Neuronal stem cell (in vitro differentiated cells): ENCODE measurements around the gene TESMIN.

ENCODE experiments used
- DNase-seq: peaks from one replicate; pipeline ENCODE4 v3.0.0-alpha.2; 2013; ENCODE audit warnings: low spot score
- H2AFZ ChIP-seq: one replicate; pipeline ENCODE4 v1.6.1; 2013; ENCODE audit warnings: mild to moderate bottlenecking, low read length, inconsistent platforms
- H2AK5ac ChIP-seq: 2 replicates; pipeline ENCODE4 v1.6.1; 2013; ENCODE audit warnings: low read depth, mild to moderate bottlenecking, inconsistent platforms, low read length, moderate library complexity, mixed read lengths
- H2BK120ac ChIP-seq: 2 replicates; pipeline ENCODE4 v1.6.1; 2013; ENCODE audit warnings: low read depth, mild to moderate bottlenecking, inconsistent platforms, low read length, moderate library complexity, mixed read lengths
- H2BK12ac ChIP-seq: one replicate; pipeline ENCODE4 v1.6.1; 2013; ENCODE audit warnings: low read length, inconsistent platforms
- H2BK15ac ChIP-seq: 2 replicates; pipeline ENCODE4 v1.6.1; 2013; ENCODE audit warnings: mild to moderate bottlenecking, low read length, inconsistent platforms, mixed read lengths
- H2BK5ac ChIP-seq: one replicate; pipeline ENCODE4 v1.6.1; 2013; ENCODE audit warnings: inconsistent platforms, mild to moderate bottlenecking, low read length, moderate library complexity
- H3K14ac ChIP-seq: one replicate; pipeline ENCODE4 v1.6.1; 2013; ENCODE audit warnings: low read length, inconsistent platforms
- H3K18ac ChIP-seq: 2 replicates; pipeline ENCODE4 v1.6.1; 2013; ENCODE audit warnings: low read length, inconsistent platforms
- H3K23ac ChIP-seq: 2 replicates; pipeline ENCODE4 v1.6.1; 2013; ENCODE audit warnings: low read depth, mild to moderate bottlenecking, mixed read lengths, low read length, inconsistent platforms; ENCODE audit not compliant: poor library complexity
- H3K27ac ChIP-seq: replicated peaks from 3 replicates; pipeline ENCODE4 v1.5.1; 2013; ENCODE audit warnings: low read length, inconsistent platforms
- H3K27me3 ChIP-seq, 3 experiments: 2 replicates each; pipeline ENCODE4 v1.6.1; 2013; ENCODE audit warnings: low read length in 3 of 3, mild to moderate bottlenecking in 2 of 3, inconsistent platforms in 1 of 3, low read depth in 1 of 3, mixed read lengths in 1 of 3, moderate library complexity in 1 of 3; ENCODE audit not compliant: control insufficient read depth in 3 of 3, insufficient read depth in 3 of 3
- H3K36me3 ChIP-seq, 2 donors: replicated peaks in 1 of 2; 2 replicates each; pipeline ENCODE4 v1.6.1; 2013; ENCODE audit warnings: low read length in 2 of 2; ENCODE audit not compliant: control insufficient read depth in 2 of 2, insufficient read depth in 2 of 2
- H3K4ac ChIP-seq: 2 replicates; pipeline ENCODE4 v1.6.1; 2013; ENCODE audit warnings: inconsistent platforms, mild to moderate bottlenecking, low read length, moderate library complexity
- H3K4me1 ChIP-seq, 2 donors: 1 replicate in 1 of 2; 2 replicates in 1 of 2; pipeline ENCODE4 v1.6.1; 2013; ENCODE audit warnings: low read length in 2 of 2, low read depth in 1 of 2; ENCODE audit not compliant: control insufficient read depth in 2 of 2, insufficient read depth in 1 of 2
- H3K4me2 ChIP-seq: one replicate; pipeline ENCODE4 v1.6.1; 2013; ENCODE audit warnings: mild to moderate bottlenecking, low read length, inconsistent platforms; ENCODE audit not compliant: insufficient read depth, poor library complexity, severe bottlenecking
- H3K4me3 ChIP-seq, 2 donors: 2 replicates each; pipeline ENCODE4 v1.5.1; 2013; ENCODE audit warnings: low read length in 2 of 2, mild to moderate bottlenecking in 2 of 2, inconsistent platforms in 1 of 2, moderate library complexity in 1 of 2
- H3K79me1 ChIP-seq: one replicate; pipeline ENCODE4 v1.6.1; 2013; ENCODE audit warnings: low read depth, mild to moderate bottlenecking, inconsistent platforms, low read length, moderate library complexity
- H3K9ac ChIP-seq: one replicate; pipeline ENCODE4 v1.6.1; 2013; ENCODE audit warnings: mild to moderate bottlenecking, low read depth, low read length, inconsistent platforms; ENCODE audit not compliant: poor library complexity
- H3K9me3 ChIP-seq, 2 donors: replicated peaks in 1 of 2; 2 replicates each; pipeline versions ENCODE3 to v1.6.1; 2013; ENCODE audit warnings: low read length in 2 of 2, mild to moderate bottlenecking in 2 of 2, inconsistent platforms in 1 of 2, low read depth in 1 of 2, mixed read lengths in 1 of 2, moderate library complexity in 1 of 2; ENCODE audit not compliant: control insufficient read depth in 2 of 2, insufficient read depth in 1 of 2
- H4K8ac ChIP-seq: one replicate; pipeline ENCODE4 v1.6.1; 2013; ENCODE audit warnings: low read depth, mild to moderate bottlenecking, inconsistent platforms, low read length, moderate library complexity
- H4K91ac ChIP-seq: one replicate; pipeline ENCODE4 v1.6.1; 2013; ENCODE audit warnings: low read length, low read depth, mild to moderate bottlenecking, inconsistent platforms; ENCODE audit not compliant: poor library complexity
- WGBS, 2 donors: extraction: QIAGEN DNeasy Blood & Tissue Kit; methylation state at CpG; one replicate each; pipeline ENCODE4 v1.1.7; 2013; ENCODE audit warnings: missing lambda C conversion rate in 2 of 2, mixed read lengths in 1 of 2; ENCODE audit not compliant: insufficient read length in 2 of 2, insufficient replicate concordance in 1 of 2; ENCODE audit errors: extremely low coverage in 2 of 2; 5-methylcytosine and 5-hydroxymethylcytosine counted together

Gene TESMIN

GRCh38 chr11:68715456-68716122 is 35.7 kb downstream of the TESMIN start:
- no CpG with 5 or more reads among the region's 11 CpGs for WGBS, 2 donors
- no peak overlapping the region for H4K8ac ChIP-seq
- H3K27me3 ChIP-seq = peaks cover 0 to 26% (median 5%) of the 10 kb centered on the region in 3 experiments

GRCh38 chr11:68714060-68714856 is 37.1 kb downstream of the TESMIN start:
- Histone ChIP-seq H2BK15ac (no peak overlapping the region), H2BK120ac (no peak overlapping the region), H3K4me3 (no peak overlapping the region), H3K23ac (no peak overlapping the region), H3K4me1 (peaks cover 8 to 13% of the 10 kb centered on the region in 2 donors), H3K9me3 (peaks cover 3 to 5% of the 10 kb centered on the region in 2 donors), H3K18ac (no peak overlapping the region), H3K4me2 (no peak overlapping the region), H3K14ac (no peak overlapping the region), H2AFZ (no peak overlapping the region), H2BK5ac (no peak overlapping the region), H3K79me1 (no peaks in the 10 kb centered on the region), H3K27ac (no peak overlapping the region), H4K91ac (no peak overlapping the region), H3K9ac (no peak overlapping the region), H3K4ac (no peak overlapping the region), H2AK5ac (no peak overlapping the region), H3K27me3 (peaks cover 0 to 32% (median 7%) of the 10 kb centered on the region in 3 experiments), H3K36me3 (no peaks in the 10 kb centered on the region), H2BK12ac (no peak overlapping the region), H4K8ac (no peak overlapping the region)
- no peak for DNase-seq
- whole genome bisulfite sequencing, 2 donors = 100% methylated on average over 1 of the region's 23 CpGs; no CpG with 5 or more reads in 1 of the 2 donors

More at GRCh38 chr11:68715456-68716122, 35.7 kb downstream of the TESMIN start:
- H3K14ac ChIP-seq = no peak overlapping the region
- H3K18ac ChIP-seq = no peak overlapping the region
- H3K9me3 ChIP-seq = peaks cover 5 to 8% of the 10 kb centered on the region in 2 donors
- no peak overlapping the region for H2AFZ ChIP-seq
- H4K91ac ChIP-seq = no peak overlapping the region
- H3K36me3 ChIP-seq = no peaks in the 10 kb centered on the region
- H3K4me2 ChIP-seq = no peak overlapping the region
- no peak overlapping the region for H3K4ac ChIP-seq
- no peak overlapping the region for H3K9ac ChIP-seq
- no peak overlapping the region for H2BK5ac ChIP-seq
- DNase-seq = no peak
- H2BK120ac ChIP-seq = no peak overlapping the region
- no peaks in the 10 kb centered on the region for H3K79me1 ChIP-seq
- H2BK15ac ChIP-seq = no peak overlapping the region
- no peak overlapping the region for H2AK5ac ChIP-seq
- H2BK12ac ChIP-seq = no peak overlapping the region
- H3K4me1 ChIP-seq = peaks cover 3 to 11% of the 10 kb centered on the region in 2 donors
- H3K4me3 ChIP-seq = no peak overlapping the region
- no peak overlapping the region for H3K27ac ChIP-seq
- no peak overlapping the region for H3K23ac ChIP-seq

- Histone ChIP-seq H3K9me3 (peaks cover 0 to 3% of the 10 kb centered on the region in 2 donors), H2BK12ac (no peak overlapping the region), H3K27ac (no peak overlapping the region), H4K8ac (no peak overlapping the region), H2BK15ac (no peak overlapping the region), H3K14ac (peak overlapping the region; percentile 59), H3K23ac (no peak overlapping the region), H3K18ac (no peak overlapping the region), H3K4ac (no peak overlapping the region), H3K27me3 (peaks cover 0 to 38% (median 13%) of the 10 kb centered on the region in 3 experiments), H3K4me1 (peaks cover 15 to 22% of the 10 kb centered on the region in 2 donors), H3K79me1 (no peaks in the 10 kb centered on the region), H3K9ac (peak overlapping the region; percentile 64), H3K4me2 (no peak overlapping the region), H2AK5ac (no peak overlapping the region), H2BK5ac (no peak overlapping the region), H3K4me3 (no peak overlapping the region), H3K36me3 (no peaks in the 10 kb centered on the region), H2BK120ac (no peak overlapping the region), H2AFZ (no peak overlapping the region), H4K91ac (no peak overlapping the region)
- 100% methylated on average over 3 to 6 of the region's 8 CpGs for WGBS, 2 donors
- DNase-seq = no peak
Measured at GRCh38 chr11:68711114-68711513, 40.2 kb downstream of the TESMIN start.

- H4K8ac ChIP-seq = no peak overlapping the region
- peaks cover 0 to 41% (median 13%) of the 10 kb centered on the region in 3 experiments for H3K27me3 ChIP-seq
- no peak overlapping the region for H3K18ac ChIP-seq
- no peak overlapping the region for H2BK5ac ChIP-seq
- H3K4ac ChIP-seq = no peak overlapping the region
- peak overlapping the region; percentile 8 for H2AFZ ChIP-seq
- no peak overlapping the region for H4K91ac ChIP-seq
- no peaks in the 10 kb centered on the region for H3K36me3 ChIP-seq
- WGBS, 2 donors = no CpG with 5 or more reads among the region's 11 CpGs
- H3K9me3 ChIP-seq = peaks cover 0 to 3% of the 10 kb centered on the region in 2 donors
- H2AK5ac ChIP-seq = no peak overlapping the region
- H3K4me2 ChIP-seq = no peak overlapping the region
- H3K27ac ChIP-seq = no peak overlapping the region
- H3K9ac ChIP-seq = no peak overlapping the region
- H3K79me1 ChIP-seq = no peaks in the 10 kb centered on the region
- DNase-seq = peak; percentile 41
- H3K14ac ChIP-seq = no peak overlapping the region
- no peak overlapping the region for H2BK15ac ChIP-seq
- peaks cover 15 to 22% of the 10 kb centered on the region in 2 donors for H3K4me1 ChIP-seq
- no peak overlapping the region for H2BK120ac ChIP-seq
- H3K4me3 ChIP-seq = no peak overlapping the region
- H3K23ac ChIP-seq = no peak overlapping the region
- H2BK12ac ChIP-seq = no peak overlapping the region
Measured at GRCh38 chr11:68710409-68710808, 40.9 kb downstream of the TESMIN start.
